VCaP (cell line): ENCODE data around the gene TRAPPC2L.

ENCODE experiments used
- H3K27ac ChIP-seq: fragments of 450-650 bp; 2 replicates; pipeline ENCODE4 v1.5.1; 2017
- TF ChIP-seq, protein P1 (sequence below): fragments of 450-650 bp; conservative IDR thresholded peaks from 2 replicates; pipeline ENCODE4 v1.5.1; 2017; ENCODE audit warnings: mild to moderate bottlenecking, moderate library complexity

Gene TRAPPC2L

DNA sequence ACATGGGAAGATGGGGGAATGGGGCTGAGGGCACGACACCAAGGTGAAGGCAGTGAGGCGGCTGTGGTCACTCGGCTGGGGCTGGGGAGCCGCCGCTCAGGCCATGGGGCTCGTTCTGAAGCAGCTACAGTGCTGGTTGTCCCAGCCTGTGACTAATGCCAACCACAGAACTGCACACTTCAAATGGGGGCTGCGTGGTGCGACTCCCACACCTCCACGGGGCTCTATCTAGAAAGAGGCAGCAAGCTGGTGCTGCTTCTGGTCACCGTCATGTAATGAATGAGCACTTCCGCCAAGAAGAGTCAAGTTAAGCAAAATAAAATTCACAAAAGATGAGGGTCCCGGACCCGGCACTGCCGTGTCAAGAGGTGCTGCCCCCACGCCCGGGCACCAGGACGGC, 20.1 kb upstream of the TRAPPC2L start:
- H3K27ac ChIP-seq = no peak overlapping the region
- TF ChIP-seq, protein P1, sequence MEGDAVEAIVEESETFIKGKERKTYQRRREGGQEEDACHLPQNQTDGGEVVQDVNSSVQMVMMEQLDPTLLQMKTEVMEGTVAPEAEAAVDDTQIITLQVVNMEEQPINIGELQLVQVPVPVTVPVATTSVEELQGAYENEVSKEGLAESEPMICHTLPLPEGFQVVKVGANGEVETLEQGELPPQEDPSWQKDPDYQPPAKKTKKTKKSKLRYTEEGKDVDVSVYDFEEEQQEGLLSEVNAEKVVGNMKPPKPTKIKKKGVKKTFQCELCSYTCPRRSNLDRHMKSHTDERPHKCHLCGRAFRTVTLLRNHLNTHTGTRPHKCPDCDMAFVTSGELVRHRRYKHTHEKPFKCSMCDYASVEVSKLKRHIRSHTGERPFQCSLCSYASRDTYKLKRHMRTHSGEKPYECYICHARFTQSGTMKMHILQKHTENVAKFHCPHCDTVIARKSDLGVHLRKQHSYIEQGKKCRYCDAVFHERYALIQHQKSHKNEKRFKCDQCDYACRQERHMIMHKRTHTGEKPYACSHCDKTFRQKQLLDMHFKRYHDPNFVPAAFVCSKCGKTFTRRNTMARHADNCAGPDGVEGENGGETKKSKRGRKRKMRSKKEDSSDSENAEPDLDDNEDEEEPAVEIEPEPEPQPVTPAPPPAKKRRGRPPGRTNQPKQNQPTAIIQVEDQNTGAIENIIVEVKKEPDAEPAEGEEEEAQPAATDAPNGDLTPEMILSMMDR = no peak

DNA sequence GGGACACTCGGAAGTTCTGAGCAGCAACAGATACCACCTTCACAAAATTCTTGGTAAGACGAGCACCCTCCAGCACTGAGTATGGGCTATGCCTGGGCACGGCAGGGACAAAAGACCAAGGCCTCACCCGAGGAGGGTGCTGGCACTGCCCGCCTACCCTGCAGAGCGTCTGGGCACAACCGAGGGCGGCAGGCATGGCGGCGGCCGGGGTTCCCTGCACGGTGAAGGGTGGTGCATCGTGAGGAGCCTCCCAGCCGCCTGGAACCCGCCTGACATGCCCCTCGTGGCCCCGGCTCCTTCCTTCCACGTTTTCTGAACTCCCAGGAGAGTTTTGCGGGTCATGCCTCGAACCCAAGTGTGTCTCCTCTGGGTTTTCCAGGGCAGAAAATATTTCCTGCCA, 19.1 kb upstream of the TRAPPC2L start:
- no peak overlapping the region for H3K27ac ChIP-seq
- TF ChIP-seq, protein P1 = no peak

DNA sequence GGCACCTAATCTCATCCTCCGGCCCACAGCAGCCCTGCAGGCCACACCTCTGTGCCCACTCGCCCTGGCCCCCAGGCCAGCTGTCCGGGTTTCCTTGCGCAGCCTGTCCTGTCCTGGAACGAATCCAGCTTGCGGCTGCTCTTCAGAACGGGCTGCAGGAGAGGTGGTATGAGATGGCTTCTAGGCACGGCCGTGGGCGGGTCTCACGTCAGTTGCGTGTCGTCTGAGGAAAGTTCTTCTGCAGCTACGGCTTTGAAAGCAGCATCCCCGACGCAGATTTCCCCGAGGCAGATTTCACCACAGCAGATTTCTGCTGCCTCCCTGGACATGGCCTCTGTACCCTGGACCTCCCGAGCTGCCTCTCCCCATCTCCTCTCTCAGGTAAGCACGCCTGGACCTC, 18.4 kb upstream of the TRAPPC2L start:
- TF ChIP-seq, protein P1 = no peak

DNA sequence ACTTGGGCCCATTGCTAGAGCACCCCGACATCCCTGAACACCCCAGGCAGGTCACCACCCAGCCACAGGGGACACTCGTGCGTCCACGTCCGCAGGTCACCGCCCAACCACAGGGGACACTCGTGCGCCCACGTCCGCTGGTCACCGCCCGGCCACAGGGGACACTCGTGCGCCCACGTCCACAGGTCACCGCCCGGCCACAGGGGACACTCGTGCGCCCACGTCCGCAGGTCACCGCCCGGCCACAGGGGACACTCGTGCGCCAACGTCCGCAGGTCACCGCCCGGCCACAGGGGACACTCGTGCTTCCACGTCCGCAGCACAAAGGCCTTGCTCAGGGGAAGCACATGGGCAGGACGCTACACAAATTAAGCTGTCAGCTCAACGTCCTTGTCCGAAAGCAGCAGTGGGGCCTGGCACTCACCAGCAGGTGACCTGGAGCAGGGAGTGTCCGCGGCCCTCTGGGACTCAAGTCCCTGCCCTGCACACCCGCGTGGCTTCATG, 17.8 kb upstream of the TRAPPC2L start:
- no peak overlapping the region for H3K27ac ChIP-seq
- TF ChIP-seq, protein P1 = no peak

More for the DNA sequence above, 18.4 kb upstream of the TRAPPC2L start:
- H3K27ac ChIP-seq = no peak overlapping the region

DNA sequence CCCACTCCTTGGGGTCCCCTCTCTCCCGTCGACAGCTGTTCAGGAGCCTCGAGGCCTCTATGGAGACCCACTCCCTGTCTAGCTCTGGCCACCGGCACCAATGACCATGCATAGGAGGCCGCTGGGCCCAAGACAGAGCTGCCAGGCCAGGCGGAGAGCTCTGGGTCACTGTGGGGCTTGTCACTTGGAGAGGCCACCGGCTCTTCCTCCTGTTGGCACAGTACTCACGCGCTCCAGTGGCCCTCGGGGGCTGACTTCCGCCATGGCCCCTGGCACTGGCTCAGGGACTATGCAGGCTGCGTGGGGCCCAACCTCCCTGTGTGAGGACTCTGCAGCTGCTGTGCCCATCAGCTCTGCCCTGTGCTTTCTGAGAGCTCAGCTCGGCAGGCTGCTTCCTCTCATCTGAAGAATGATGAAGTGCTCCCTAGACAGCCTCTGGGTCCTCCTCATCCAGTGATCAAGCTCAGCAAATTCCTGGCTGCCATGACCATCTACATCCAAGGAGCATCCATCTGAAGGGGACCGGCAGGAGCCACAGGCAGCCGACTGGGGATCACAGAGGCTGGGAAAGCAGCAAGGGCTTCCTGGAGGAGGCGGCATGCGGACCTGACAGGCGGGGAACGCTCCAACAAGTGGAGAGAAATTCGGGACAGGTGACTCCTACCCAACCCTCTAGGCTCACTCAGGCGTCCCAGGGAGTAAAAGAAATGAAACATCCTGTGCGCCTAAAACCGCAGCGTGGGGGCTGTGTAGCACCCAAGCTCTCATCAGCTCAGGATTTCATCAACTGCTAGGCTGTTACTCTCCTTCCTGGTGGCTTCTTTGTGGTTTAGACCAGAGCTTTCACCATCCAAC, 17.0 kb upstream of the TRAPPC2L start:
- H3K27ac ChIP-seq = no peak overlapping the region
- TF ChIP-seq, protein P1 = no peak

DNA sequence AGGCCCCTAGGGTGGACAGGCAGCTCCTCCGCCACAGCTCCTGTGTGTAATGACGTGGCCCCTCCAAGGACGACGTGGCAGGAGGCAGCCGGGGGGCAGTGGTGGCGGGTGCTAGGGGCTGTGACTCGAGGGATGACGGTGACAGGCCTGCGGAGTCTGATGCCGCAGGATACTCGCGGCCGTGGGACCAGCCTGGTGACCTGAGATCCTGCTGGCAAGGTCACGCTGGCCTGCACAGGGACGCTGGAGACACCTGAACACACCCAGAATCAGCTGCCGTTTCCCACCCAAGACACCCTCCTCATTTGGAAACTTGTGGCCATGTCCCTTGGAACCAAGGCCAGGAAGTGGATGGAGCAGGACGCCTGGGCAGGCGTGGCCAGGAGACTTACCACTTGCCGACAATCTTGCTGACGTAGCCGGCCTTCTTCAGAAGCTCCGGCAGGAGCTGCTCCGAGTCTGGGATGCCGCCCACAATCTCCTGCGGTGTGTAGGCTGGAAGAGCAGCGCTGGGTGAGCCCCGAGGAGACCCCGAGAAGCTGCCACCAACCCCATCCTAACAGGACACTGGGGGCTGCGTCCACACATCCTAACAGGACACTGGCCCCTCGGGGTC, 16.2 kb upstream of the TRAPPC2L start:
- no peak overlapping the region for H3K27ac ChIP-seq
- TF ChIP-seq, protein P1 = no peak

DNA sequence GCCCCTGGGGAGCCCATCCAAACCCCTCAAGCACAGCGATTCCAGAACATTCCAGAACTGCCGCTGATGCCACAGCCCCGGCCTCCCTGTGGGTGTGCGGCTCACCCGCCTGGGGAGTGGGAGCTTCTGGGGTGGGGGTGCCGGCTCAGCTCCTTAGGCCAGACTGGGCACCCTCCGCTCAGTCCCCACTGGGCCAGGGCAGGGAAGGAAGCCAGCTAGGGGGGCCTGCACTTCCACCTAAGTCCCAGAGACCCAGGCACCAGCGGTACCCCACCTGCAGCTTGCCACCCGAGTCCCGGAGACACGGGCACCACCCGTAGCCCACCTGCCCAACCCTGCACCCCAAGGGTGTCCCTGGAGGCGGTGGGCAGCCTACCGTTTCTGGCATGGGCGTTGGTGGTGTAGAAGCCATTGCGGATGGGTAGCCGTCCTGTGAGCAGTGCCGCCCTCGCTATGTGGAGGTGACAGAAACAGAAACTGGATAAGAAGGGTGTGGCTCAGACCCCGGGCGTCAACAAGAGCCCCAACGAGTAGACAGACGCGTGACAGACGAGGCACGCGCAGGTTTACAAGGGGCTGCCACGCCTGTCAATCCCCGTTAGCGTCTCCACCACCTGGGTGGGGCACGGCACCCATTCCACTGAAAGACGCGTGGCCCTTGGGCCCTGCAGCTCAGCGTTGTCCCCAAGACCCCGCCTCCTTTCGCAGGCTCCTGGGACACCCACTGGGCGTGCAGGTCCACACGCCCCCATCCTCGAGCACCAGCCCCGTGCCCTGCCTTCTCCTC, 15.2 kb upstream of the TRAPPC2L start:
- TF ChIP-seq, protein P1 = no peak
- no peak overlapping the region for H3K27ac ChIP-seq
